GM21381 (cell line): ENCODE results near the gene PPAN.

ENCODE experiments used
- ATAC-seq: cut with Tn5 transposase; IDR thresholded peaks from one replicate; pipeline ENCODE4 v1.9.1; 2021; ENCODE audit warnings: mild to moderate bottlenecking, moderate library complexity; ENCODE audit not compliant: unreplicated experiment

Gene PPAN

DNA sequence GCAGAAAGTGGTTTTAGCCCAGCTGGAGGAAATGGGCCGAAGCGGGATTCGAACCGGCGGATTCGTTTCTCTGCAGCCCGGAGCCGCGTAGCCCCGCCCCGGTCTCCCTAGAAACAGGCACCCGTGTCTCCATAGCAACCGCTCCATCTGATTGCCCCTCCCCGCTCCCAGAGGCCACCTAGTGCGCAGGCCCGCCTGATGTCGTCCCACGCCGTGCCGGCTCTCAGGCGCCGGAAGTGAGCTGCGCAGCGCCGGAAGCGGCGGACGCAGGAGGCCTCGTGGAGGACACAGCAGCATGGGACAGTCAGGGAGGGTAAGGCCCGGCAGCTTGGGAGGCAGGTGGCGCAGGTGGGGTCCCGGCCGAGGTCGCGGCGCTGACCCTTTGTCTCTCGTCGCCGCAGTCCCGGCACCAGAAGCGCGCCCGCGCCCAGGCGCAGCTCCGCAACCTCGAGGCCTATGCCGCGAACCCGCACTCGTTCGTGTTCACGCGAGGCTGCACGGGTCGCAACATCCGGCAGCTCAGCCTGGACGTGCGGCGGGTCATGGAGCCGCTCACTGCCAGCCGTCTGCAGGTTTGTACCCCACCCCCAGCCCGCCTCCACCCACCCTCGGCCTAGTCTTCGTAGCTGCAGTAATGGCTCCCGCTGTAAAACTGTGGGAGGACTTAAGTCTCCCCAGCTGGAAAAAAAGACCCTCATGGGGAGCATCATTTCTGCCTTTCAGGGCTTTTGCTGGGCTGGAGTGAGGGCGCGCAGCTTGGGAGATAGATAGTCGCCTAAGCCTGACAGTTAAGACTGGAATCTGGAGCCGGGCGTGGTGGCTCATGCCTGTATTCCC is at the start of gene PPAN:
PPAN (plus strand) TSS at position 263 of the 837 bp plus-strand sequence; CDS start at position 296, 33 bp downstream.
- ATAC-seq: peak; percentile 44

GRCh38 chr19:10061717-10062310 is 44.3 kb upstream of the PPAN start:
- ATAC-seq: no peak

DNA sequence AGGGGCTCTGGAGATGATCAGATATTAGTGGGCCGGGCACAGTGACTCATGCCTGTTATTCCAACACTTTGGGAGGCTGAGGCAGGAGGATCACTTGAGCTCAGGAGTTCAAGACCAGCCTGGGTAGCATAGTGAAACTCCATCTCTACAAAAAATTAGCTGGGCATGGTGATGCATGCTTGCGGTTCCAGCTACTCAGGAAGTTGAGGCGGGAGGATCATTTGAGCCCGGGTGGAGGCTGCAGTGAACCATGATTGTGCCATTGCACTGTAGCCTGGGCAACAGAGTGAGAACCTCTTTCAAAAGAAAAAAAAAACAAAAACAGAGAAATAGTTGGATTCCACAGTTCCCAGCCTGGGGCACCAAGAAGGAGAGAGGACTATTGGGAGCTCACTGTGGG is 38.0 kb upstream of the PPAN start:
- ATAC-seq: no peak

GRCh38 chr19:10069046-10069445 is 37.1 kb upstream of the PPAN start:
- no peak for ATAC-seq

GRCh38 chr19:10070730-10071446 is 35.3 kb upstream of the PPAN start:
- no peak for ATAC-seq

DNA sequence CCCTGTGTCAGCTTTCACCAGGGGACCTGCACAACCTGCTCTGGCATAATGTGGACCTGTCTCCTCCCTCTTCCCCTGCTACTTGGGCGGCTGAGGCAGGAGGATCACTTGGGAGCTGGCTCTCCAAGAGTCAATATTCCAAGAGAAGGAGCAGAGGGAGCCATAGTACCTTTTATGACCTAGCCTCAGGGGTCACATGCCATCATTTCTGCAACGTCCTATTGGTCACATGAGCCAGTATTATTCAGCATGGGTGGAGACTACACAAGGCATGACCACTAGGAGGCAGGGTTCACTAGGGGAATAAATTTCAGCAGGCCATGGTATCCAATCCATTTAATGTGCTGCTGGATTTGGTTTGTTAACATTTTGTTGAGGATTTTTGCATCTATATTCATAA is 32.0 kb upstream of the PPAN start:
- ATAC-seq: no peak

GRCh38 chr19:10076535-10076934 is 29.6 kb upstream of the PPAN start:
- ATAC-seq: no peak

- ATAC-seq: no peak
Observed at GRCh38 chr19:10078329-10078728, 27.8 kb upstream of the PPAN start.

DNA sequence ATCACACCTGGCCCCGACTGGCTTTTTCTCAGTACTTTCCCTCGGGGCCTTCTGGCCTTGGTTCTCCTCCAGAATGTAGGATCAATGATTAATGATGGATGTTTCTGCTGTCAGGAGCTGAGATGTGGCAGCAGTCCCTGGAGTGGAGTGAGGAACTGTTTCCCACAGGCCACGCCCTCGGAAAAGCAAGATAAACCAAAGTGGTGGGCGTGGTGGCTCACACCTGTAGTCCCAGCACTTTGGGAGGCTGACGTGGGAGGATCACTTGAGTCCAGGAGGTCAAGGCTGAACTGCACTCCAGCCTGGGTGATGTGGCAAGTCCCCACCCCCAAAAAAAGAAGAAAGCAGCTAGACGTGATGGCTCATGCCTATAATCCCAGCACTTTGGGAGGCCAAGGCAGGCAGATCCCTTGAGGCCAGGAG is 27.1 kb upstream of the PPAN start:
- no peak for ATAC-seq

DNA sequence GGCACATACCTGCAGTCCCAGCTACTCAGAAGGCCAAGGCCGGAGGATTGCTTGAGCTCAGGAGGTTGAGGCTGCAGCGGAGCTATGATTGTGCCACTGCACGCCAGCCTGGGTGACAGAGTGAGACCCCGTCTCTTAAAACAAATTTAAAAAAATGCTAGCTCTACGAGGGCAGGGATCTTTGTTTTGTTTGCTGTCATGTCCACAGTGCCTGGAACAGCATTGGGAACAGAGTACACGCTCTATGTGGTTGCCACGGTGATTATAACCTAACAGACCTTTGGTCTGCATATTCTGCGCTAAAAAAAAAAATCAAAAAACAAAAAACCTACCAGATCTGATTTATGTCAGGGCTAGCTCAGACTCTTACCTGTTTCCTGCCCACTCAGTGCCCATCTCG is 22.3 kb upstream of the PPAN start:
- ATAC-seq: no peak

- ATAC-seq: no peak
Observed at GRCh38 chr19:10084803-10085202, 21.4 kb upstream of the PPAN start.

GRCh38 chr19:10085641-10086590 is 20.2 kb upstream of the PPAN start, which contains the start of gene SHFL:
SHFL (plus strand) TSS chr19:10086317; CDS start chr19:10086428, 111 bp downstream.
- ATAC-seq: peak; percentile 83

DNA sequence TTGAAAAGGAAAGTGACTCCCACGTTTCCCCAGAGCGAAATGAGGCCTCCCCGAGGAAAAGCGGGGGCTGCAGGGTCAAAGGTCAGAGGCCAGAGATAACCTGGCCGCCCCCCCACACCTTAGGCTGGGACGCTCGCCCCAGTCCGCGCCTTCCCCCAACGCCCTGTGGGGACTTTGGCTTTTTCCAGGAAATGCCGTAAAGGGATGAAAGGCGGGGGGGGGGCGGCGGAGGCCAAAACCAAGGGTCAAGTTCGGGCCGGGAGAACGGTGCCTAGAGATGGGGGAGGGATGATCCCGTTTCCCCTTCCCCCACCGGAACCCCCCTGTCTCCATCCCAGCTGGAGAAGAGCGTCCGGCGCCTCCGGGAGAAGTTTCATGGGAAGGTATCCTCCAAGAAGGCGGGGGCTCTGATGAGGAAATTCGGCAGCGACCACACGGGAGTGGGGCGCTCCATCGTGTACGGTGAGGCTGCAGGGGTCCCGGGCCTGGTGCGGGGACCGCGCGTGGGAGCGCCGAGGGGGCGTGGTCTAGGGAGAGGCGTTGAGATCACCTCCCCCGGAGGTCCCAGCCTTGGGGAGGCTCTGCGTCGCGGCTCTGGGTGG is 19.5 kb upstream of the PPAN start:
- ATAC-seq: no peak

GRCh38 chr19:10087296-10088061 is 18.7 kb upstream of the PPAN start:
- no peak for ATAC-seq

GRCh38 chr19:10088949-10089554 is 17.1 kb upstream of the PPAN start:
- no peak for ATAC-seq

- no peak for ATAC-seq
Observed at GRCh38 chr19:10089801-10090375, 16.3 kb upstream of the PPAN start.

- no peak for ATAC-seq
Observed at GRCh38 chr19:10091370-10091687, 14.8 kb upstream of the PPAN start.

DNA sequence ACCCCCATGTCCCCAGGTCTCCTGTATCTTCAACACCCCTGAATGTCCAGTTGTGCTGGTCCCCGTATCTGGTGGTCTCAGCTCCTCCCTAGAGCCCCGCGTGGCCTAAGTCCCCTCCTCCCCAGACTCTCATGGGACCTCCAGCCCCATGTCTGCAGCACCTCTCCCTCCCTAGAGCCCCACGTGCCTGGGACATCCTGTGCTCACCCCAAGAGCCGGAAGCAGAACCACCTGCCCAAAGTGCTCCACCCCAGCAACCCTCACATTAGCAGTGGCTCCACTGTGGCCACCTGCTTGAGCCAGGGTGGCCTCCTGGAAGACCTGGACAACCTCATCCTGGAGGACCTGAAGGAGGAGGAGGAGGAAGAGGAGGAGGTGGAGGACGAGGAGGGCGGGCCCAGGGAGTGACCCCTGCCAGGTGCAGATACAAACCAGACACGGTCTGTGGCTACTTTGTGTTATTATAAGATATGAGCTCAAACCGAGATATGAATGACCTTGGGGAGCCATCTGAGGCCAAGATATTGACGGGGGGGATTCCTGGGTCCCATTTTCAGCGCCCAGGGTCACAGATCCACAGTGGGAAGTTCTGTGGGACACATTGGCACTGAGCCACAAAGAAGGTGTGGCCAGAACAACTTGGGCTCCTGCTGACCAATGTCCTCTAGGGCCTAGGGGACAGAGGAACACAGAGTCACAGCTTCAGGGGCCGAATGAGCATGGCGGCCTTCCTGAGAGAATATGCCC is 14.1 kb upstream of the PPAN start:
- ATAC-seq: no peak
